Prostate gland (tissue), 2 donors: ENCODE measurements around the gene SH3BGRL.

Experiments
- CTCF ChIP-seq, 4 experiments: fragments of 200-600 bp in 2 of 4; fragments of 450-650 bp in 2 of 4; sonication (generic) in 2 of 4; IDR thresholded peaks; 1 replicate in 3 of 4; 2 replicates in 1 of 4; pipeline ENCODE4 v1.5.1; 2016 to 2019; ENCODE audit warnings: antibody characterized with exemption in 4 of 4, mild to moderate bottlenecking in 2 of 4, moderate library complexity in 2 of 4
- POLR2A ChIP-seq: fragments of 450-650 bp; IDR thresholded peaks from one replicate; pipeline ENCODE4 v1.6.1; 2016; ENCODE audit warnings: antibody characterized with exemption, mild to moderate bottlenecking
- POLR2AphosphoS5 ChIP-seq: sonication (generic); formaldehyde crosslinking; IDR thresholded peaks from one replicate; pipeline ENCODE4 v1.6.1; 2017; ENCODE audit warnings: antibody characterized with exemption

GRCh38 chrX:81304563-81304962, 102.7 kb downstream of the SH3BGRL start:
- TF ChIP-seq CTCF (IDR thresholded peaks at IDR 0.05), result no peak
- no peak for TF ChIP-seq POLR2AphosphoS5
- TF ChIP-seq POLR2A, result no peak
